K562 (cell line): ENCODE data around the gene SRGAP2B.
"Not testable (repeated sequence)": the region's sequence is repeated elsewhere in the genome, so short reads cannot be mapped to it uniquely, and the experiment has no call there.

Experiments
- HDGF ChIP-seq: fragments of 450-650 bp; IDR thresholded peaks from 2 replicates; pipeline ENCODE4 v1.6.1; 2016
- NCOA6 ChIP-seq: fragments of 450-650 bp; IDR thresholded peaks from 2 replicates; pipeline ENCODE4 v1.6.1; 2017; ENCODE audit warnings: mild to moderate bottlenecking
- NCOR1 ChIP-seq: fragments of 450-650 bp; IDR thresholded peaks from 2 replicates; pipeline ENCODE4 v1.6.1; 2016; ENCODE audit warnings: mild to moderate bottlenecking, moderate library complexity
- PBX2 ChIP-seq, 2 experiments: IDR thresholded peaks in 1 of 2; conservative IDR thresholded peaks in 1 of 2; 2 replicates each; pipeline ENCODE4 v1.6.1; 2016; ENCODE audit warnings: low read depth in 2 of 2, mild to moderate bottlenecking in 1 of 2, missing compliant biosample characterization in 1 of 2, missing genetic modification characterization in 1 of 2, moderate library complexity in 1 of 2
- POLR2A ChIP-seq: fragments of 450-650 bp; conservative IDR thresholded peaks from 2 replicates; pipeline ENCODE4 v1.6.1; 2016
- SMARCB1 ChIP-seq: IDR thresholded peaks from 2 replicates; pipeline ENCODE4 v1.6.1; 2011; ENCODE audit warnings: improper control_type of control experiment, low read depth; ENCODE audit not compliant: insufficient read length
- ZNF274 ChIP-seq: IDR thresholded peaks from 2 replicates; pipeline ENCODE4 v1.6.1; 2011; ENCODE audit warnings: low read depth, mild to moderate bottlenecking, low read length, moderate library complexity, borderline replicate concordance
- ZNF79 ChIP-seq: fragments of 250-450 bp; sonication (Bioruptor Pico); IDR thresholded peaks from 2 replicates; pipeline ENCODE4 v1.4.0; 2020; ENCODE audit warnings: low read depth, mild to moderate bottlenecking, moderate library complexity
- TF ChIP-seq, protein P1 (sequence below), 3 experiments: IDR thresholded peaks in 2 of 3; conservative IDR thresholded peaks in 1 of 3; 2 replicates each; pipeline ENCODE4 v1.5.1; 2011 to 2012; ENCODE audit warnings: low read length in 3 of 3, mild to moderate bottlenecking in 3 of 3, control low read depth in 2 of 3, improper control_type of control experiment in 1 of 3, inconsistent platforms in 1 of 3, low read depth in 1 of 3, mixed read lengths in 1 of 3, moderate library complexity in 1 of 3; ENCODE audit not compliant: insufficient read depth in 2 of 3

DNA sequence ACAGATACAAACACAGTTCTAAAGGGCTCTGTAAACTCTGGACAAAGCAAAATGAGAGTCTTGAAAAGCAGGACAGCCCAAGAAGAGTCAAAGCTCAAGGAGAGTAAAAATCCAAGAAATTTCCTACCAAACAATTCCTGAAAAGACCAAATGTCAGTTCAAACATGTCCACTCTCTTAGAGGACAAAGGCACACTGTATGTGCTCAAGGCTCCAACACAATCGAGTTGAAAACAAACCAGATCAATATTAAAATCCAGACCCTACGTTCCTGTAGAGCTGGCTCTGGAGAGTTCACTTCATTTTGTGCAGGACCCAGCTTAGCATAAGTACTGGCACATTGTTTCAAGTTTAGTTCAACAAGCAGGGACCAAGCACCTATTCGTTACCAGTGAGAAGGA is 90.0 kb downstream of the SRGAP2B start:
- not testable (repeated sequence) for TF ChIP-seq NCOR1; SMARCB1; POLR2A; NCOA6; ZNF79 (CRISPR knock-in tag); PBX2 (CRISPR knock-in tag; IDR thresholded peaks at IDR 0.05; ENCODE audit: low read depth); PBX2 (tag; conservative IDR thresholded peaks at IDR 0.05; ENCODE audit: low read depth); ZNF274; HDGF
- TF ChIP-seq, protein P1, sequence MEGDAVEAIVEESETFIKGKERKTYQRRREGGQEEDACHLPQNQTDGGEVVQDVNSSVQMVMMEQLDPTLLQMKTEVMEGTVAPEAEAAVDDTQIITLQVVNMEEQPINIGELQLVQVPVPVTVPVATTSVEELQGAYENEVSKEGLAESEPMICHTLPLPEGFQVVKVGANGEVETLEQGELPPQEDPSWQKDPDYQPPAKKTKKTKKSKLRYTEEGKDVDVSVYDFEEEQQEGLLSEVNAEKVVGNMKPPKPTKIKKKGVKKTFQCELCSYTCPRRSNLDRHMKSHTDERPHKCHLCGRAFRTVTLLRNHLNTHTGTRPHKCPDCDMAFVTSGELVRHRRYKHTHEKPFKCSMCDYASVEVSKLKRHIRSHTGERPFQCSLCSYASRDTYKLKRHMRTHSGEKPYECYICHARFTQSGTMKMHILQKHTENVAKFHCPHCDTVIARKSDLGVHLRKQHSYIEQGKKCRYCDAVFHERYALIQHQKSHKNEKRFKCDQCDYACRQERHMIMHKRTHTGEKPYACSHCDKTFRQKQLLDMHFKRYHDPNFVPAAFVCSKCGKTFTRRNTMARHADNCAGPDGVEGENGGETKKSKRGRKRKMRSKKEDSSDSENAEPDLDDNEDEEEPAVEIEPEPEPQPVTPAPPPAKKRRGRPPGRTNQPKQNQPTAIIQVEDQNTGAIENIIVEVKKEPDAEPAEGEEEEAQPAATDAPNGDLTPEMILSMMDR (IDR thresholded peaks at IDR 0.05 in 2 of 3, conservative IDR thresholded peaks at IDR 0.05 in 1 of 3; ENCODE audit: insufficient read depth in 2 of 3, low read depth in 1 of 3, low read length in 3 of 3) = not testable (repeated sequence)
